K562 (cell line): ENCODE results near the gene G6PC1. TPM values are rescaled to one million over a fixed set of nuclear protein-coding genes. Genes with fewer than 3 reads are reported as not detected.

Experiments
- BCL6 ChIP-seq: fragments of 250-450 bp; sonication (Bioruptor Pico); IDR thresholded peaks from 2 replicates; pipeline ENCODE4 v1.4.0; 2020
- ESRRA ChIP-seq: fragments of 450-650 bp; IDR thresholded peaks from 2 replicates; pipeline ENCODE4 v1.6.1; 2014; ENCODE audit warnings: low read depth, mild to moderate bottlenecking, moderate library complexity, borderline replicate concordance
- EWSR1 ChIP-seq: fragments of 450-650 bp; IDR thresholded peaks from 2 replicates; pipeline ENCODE4 v1.6.1; 2018; ENCODE audit warnings: borderline replicate concordance, mild to moderate bottlenecking, low read depth, moderate library complexity; ENCODE audit not compliant: partially characterized antibody
- HEY1 ChIP-seq: fragments of 250-450 bp; sonication (Bioruptor Pico); IDR thresholded peaks from 2 replicates; pipeline ENCODE4 v1.5.0; 2020; ENCODE audit warnings: mild to moderate bottlenecking, moderate library complexity, borderline replicate concordance
- HNRNPUL1 ChIP-seq: fragments of 200-400 bp; formaldehyde crosslinking; IDR thresholded peaks from 2 replicates; pipeline ENCODE4 v1.6.1; 2017; ENCODE audit warnings: low read length
- POLR3A ChIP-seq: IDR thresholded peaks from 2 replicates; pipeline ENCODE4 v1.6.1; 2011; ENCODE audit warnings: borderline replicate concordance, mild to moderate bottlenecking, moderate library complexity; ENCODE audit not compliant: insufficient read length, insufficient read depth; ENCODE audit errors: extremely low read depth
- RFX1 ChIP-seq: fragments of 450-650 bp; IDR thresholded peaks from 2 replicates; pipeline ENCODE4 v1.6.1; 2016; ENCODE audit warnings: mild to moderate bottlenecking, moderate library complexity
- RNF2 ChIP-seq: sonication (generic); IDR thresholded peaks from 2 replicates; pipeline ENCODE4 v1.6.1; 2016
- ZBTB8A ChIP-seq: fragments of 450-650 bp; IDR thresholded peaks from 2 replicates; pipeline ENCODE4 v1.6.1; 2018; ENCODE audit warnings: mild to moderate bottlenecking, moderate library complexity; ENCODE audit not compliant: partially characterized antibody
- ZNF174 ChIP-seq: fragments of 250-450 bp; sonication (Bioruptor Pico); IDR thresholded peaks from 2 replicates; pipeline ENCODE4 v1.4.0; 2020; ENCODE audit warnings: mild to moderate bottlenecking
- polyA plus RNA-seq, 8 experiments: library from polyadenylated mRNA; depleted of rRNA in 4 of 8; stranded (reverse) in 5 of 8; unstranded in 3 of 8; fragments of >200 nt; fragmentation: Nextera tagmentation in 2 of 8; fragmentation: Illumina TruSeq in 1 of 8; extraction: Ambion mirVana in 2 of 8; extraction: Trizol in 1 of 8; gene quantifications; 2 replicates each; pipeline versions ENCODE4 v1.2.1 to v1.2.3, GENCODE V29; 2011 to 2014; ENCODE audit warnings: inconsistent platforms in 1 of 8, missing spikeins in 1 of 8
- total RNA-seq, 7 experiments: library from RNA; depleted of rRNA in 6 of 7; stranded (reverse); fragments of >200 nt in 6 of 7; fragmentation: Illumina TruSeq in 2 of 7; extraction: Trizol in 2 of 7; gene quantifications; 2 replicates each; pipeline versions ENCODE4 v1.2.1 to v1.2.3, GENCODE V29; 2011 to 2021; ENCODE audit warnings: low replicate concordance in 1 of 7
- TF ChIP-seq, protein P1 (sequence below): sonication (generic); formaldehyde crosslinking; IDR thresholded peaks from 2 replicates; pipeline ENCODE4 v1.8.1; 2023; ENCODE audit warnings: mild to moderate bottlenecking, missing genetic modification reagents
- TF ChIP-seq, protein P2 (sequence below): fragments of 250-450 bp; sonication (Bioruptor Pico); IDR thresholded peaks from 2 replicates; pipeline ENCODE4 v1.5.0; 2022; ENCODE audit warnings: mild to moderate bottlenecking
- TF ChIP-seq, protein P3 (sequence below): fragments of 450-650 bp; IDR thresholded peaks from one replicate; pipeline ENCODE4 v1.6.1; 2018; ENCODE audit warnings: mild to moderate bottlenecking, moderate library complexity; ENCODE audit not compliant: partially characterized antibody
- TF ChIP-seq, protein P4 (sequence below): fragments of 450-650 bp; IDR thresholded peaks from 2 replicates; pipeline ENCODE4 v1.6.1; 2016; ENCODE audit warnings: low read depth

Gene G6PC1
- total and polyA plus RNA-seq, 9 of the 15 experiments (the other 6 are each of a cell fraction or from before 2014, with no cell fraction given) = not detected

DNA sequence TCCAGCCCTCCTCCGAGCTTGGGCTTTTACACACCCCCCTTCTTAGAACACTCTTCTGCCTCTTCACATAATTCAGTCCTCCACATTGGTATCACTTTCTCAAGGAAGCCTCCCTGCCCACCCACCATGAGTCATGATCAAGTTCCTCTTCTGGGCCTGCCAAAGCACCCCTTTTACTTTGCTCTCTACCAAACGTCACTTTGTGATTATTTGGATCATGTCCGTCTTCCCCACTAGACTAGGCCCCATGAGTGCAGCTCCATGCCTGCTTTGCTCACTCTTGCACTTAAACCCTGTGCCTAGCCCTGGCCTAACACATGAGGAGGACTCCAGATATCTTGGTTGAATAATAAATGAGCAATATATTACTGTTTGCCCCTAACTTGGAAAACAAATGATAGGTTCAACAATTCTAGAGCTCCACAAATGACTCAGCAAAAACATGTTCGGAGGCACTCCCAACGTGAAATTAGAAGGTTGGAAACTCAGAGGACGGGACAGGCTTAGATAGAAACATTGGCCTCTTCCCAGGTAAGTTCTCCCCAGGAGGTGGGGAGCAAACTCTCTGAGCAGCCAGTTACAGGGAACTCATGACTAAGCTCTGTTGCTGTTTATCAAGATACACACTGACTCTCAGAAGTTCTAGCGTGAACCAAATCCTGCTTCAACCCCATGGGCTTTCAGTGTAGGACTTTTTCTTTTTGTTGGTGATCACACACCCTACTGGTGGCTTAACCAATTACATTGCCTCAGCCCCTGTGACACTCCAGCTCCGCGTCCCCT, 28.3 kb downstream of the G6PC1 start (continued):
- no peak for TF ChIP-seq POLR3A
- TF ChIP-seq ESRRA = no peak
- TF ChIP-seq ZNF174 (CRISPR knock-in tag) = no peak
- TF ChIP-seq EWSR1 = no peak
- TF ChIP-seq, protein P1, sequence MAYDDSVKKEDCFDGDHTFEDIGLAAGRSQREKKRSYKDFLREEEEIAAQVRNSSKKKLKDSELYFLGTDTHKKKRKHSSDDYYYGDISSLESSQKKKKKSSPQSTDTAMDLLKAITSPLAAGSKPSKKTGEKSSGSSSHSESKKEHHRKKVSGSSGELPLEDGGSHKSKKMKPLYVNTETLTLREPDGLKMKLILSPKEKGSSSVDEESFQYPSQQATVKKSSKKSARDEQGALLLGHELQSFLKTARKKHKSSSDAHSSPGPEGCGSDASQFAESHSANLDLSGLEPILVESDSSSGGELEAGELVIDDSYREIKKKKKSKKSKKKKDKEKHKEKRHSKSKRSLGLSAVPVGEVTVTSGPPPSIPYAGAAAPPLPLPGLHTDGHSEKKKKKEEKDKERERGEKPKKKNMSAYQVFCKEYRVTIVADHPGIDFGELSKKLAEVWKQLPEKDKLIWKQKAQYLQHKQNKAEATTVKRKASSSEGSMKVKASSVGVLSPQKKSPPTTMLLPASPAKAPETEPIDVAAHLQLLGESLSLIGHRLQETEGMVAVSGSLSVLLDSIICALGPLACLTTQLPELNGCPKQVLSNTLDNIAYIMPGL (CRISPR knock-in tag) = no peak
- no peak for TF ChIP-seq BCL6 (CRISPR knock-in tag)
- no peak for TF ChIP-seq RFX1
- TF ChIP-seq RNF2 = no peak
- TF ChIP-seq HEY1 (CRISPR knock-in tag) = no peak
- TF ChIP-seq HNRNPUL1 = no peak
- TF ChIP-seq, protein P2, sequence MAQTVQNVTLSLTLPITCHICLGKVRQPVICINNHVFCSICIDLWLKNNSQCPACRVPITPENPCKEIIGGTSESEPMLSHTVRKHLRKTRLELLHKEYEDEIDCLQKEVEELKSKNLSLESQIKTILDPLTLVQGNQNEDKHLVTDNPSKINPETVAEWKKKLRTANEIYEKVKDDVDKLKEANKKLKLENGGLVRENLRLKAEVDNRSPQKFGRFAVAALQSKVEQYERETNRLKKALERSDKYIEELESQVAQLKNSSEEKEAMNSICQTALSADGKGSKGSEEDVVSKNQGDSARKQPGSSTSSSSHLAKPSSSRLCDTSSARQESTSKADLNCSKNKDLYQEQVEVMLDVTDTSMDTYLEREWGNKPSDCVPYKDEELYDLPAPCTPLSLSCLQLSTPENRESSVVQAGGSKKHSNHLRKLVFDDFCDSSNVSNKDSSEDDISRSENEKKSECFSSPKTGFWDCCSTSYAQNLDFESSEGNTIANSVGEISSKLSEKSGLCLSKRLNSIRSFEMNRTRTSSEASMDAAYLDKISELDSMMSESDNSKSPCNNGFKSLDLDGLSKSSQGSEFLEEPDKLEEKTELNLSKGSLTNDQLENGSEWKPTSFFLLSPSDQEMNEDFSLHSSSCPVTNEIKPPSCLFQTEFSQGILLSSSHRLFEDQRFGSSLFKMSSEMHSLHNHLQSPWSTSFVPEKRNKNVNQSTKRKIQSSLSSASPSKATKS (CRISPR knock-in tag) = no peak
- TF ChIP-seq ZBTB8A = no peak
- TF ChIP-seq, protein P3, sequence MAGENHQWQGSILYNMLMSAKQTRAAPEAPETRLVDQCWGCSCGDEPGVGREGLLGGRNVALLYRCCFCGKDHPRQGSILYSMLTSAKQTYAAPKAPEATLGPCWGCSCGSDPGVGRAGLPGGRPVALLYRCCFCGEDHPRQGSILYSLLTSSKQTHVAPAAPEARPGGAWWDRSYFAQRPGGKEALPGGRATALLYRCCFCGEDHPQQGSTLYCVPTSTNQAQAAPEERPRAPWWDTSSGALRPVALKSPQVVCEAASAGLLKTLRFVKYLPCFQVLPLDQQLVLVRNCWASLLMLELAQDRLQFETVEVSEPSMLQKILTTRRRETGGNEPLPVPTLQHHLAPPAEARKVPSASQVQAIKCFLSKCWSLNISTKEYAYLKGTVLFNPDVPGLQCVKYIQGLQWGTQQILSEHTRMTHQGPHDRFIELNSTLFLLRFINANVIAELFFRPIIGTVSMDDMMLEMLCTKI = no peak
- TF ChIP-seq, protein P4, sequence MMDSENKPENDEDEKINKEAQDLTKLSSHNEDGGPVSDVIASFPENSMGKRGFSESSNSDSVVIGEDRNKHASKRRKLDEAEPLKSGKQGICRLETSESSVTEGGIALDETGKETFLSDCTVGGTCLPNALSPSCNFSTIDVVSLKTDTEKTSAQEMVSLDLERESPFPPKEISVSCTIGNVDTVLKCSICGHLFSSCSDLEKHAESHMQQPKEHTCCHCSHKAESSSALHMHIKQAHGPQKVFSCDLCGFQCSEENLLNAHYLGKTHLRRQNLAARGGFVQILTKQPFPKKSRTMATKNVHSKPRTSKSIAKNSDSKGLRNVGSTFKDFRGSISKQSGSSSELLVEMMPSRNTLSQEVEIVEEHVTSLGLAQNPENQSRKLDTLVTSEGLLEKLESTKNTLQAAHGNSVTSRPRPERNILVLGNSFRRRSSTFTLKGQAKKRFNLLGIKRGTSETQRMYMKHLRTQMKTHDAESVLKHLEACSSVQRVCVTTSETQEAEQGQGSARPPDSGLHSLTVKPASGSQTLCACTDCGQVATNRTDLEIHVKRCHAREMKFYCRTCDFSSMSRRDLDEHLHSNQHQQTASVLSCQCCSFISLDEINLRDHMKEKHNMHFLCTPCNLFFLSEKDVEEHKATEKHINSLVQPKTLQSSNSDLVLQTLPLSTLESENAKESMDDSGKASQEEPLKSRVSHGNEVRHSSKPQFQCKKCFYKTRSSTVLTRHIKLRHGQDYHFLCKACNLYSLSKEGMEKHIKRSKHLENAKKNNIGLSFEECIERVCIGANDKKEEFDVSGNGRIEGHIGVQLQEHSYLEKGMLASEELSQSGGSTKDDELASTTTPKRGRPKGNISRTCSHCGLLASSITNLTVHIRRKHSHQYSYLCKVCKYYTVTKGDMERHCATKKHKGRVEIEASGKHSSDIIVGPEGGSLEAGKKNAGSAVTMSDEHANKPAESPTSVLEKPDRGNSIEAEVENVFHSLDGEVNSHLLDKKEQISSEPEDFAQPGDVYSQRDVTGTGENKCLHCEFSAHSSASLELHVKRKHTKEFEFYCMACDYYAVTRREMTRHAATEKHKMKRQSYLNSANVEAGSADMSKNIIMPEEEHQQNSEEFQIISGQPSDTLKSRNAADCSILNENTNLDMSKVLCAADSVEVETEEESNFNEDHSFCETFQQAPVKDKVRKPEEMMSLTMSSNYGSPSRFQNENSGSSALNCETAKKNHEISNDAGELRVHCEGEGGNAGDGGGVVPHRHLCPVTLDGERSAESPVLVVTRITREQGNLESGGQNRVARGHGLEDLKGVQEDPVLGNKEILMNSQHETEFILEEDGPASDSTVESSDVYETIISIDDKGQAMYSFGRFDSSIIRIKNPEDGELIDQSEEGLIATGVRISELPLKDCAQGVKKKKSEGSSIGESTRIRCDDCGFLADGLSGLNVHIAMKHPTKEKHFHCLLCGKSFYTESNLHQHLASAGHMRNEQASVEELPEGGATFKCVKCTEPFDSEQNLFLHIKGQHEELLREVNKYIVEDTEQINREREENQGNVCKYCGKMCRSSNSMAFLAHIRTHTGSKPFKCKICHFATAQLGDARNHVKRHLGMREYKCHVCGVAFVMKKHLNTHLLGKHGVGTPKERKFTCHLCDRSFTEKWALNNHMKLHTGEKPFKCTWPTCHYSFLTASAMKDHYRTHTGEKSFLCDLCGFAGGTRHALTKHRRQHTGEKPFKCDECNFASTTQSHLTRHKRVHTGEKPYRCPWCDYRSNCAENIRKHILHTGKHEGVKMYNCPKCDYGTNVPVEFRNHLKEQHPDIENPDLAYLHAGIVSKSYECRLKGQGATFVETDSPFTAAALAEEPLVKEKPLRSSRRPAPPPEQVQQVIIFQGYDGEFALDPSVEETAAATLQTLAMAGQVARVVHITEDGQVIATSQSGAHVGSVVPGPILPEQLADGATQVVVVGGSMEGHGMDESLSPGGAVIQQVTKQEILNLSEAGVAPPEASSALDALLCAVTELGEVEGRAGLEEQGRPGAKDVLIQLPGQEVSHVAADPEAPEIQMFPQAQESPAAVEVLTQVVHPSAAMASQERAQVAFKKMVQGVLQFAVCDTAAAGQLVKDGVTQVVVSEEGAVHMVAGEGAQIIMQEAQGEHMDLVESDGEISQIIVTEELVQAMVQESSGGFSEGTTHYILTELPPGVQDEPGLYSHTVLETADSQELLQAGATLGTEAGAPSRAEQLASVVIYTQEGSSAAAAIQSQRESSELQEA = no peak
